SK-N-SH (cell line): ENCODE data around the gene MYRF. TPM values are rescaled to one million over a fixed set of nuclear protein-coding genes. Genes with fewer than 3 reads are reported as not detected.

Source experiments
- CTCF ChIA-PET: fragments of 300-600, 350-600 bp; formaldehyde crosslinking; extraction: SDS; loops from one replicate; lab custom pipeline; 2021; lab: Yijun Ruan, JAX
- POLR2A ChIA-PET: fragments of 350-600 bp; sonication (Branson Sonifier 250); formaldehyde crosslinking; extraction: SDS; loops from one replicate; lab custom pipeline; 2020; ENCODE audit warnings: antibody characterized with exemption, inconsistent platforms; lab: Yijun Ruan, JAX
- DNase-seq: peaks from one replicate; pipeline ENCODE4 v3.0.0; 2012
- H2AFZ ChIP-seq: fragments of 200-600 bp; sonication (generic); 2 replicates; pipeline ENCODE4 v1.8.1; 2016; ENCODE audit warnings: antibody characterized with exemption, mild to moderate bottlenecking, low read depth
- H3F3A ChIP-seq: fragments of 200-600 bp; sonication (generic); replicated peaks from 2 replicates; pipeline ENCODE3; 2016; ENCODE audit warnings: antibody characterized with exemption, mild to moderate bottlenecking; ENCODE audit not compliant: insufficient read depth
- H3K27ac ChIP-seq, 2 experiments: fragments of 200-500 bp in 1 of 2; fragments of 200-600 bp in 1 of 2; sonication (Bioruptor generic) in 1 of 2; sonication (generic), shearing (Covaris generic) in 1 of 2; 2 replicates each; pipeline versions ENCODE4 v1.5.1 to v1.6.1; 2014 to 2016; ENCODE audit warnings: low read depth in 2 of 2, inconsistent platforms in 1 of 2, low read length in 1 of 2, mild to moderate bottlenecking in 1 of 2, mixed read lengths in 1 of 2
- H3K27me3 ChIP-seq: fragments of 200-600 bp; sonication (generic), shearing (Covaris generic); 2 replicates; pipeline ENCODE4 v1.6.1; 2016; ENCODE audit warnings: mixed run types; ENCODE audit not compliant: insufficient read depth
- H3K36me3 ChIP-seq, 2 experiments: fragments of 200-500 bp in 1 of 2; fragments of 200-600 bp in 1 of 2; sonication (Bioruptor generic) in 1 of 2; sonication (generic) in 1 of 2; replicated peaks in 1 of 2; 2 replicates each; pipeline versions ENCODE3 to v1.5.1; 2014 to 2016; ENCODE audit warnings: low read length in 1 of 2, mild to moderate bottlenecking in 1 of 2; ENCODE audit not compliant: insufficient read depth in 2 of 2, control insufficient read depth in 1 of 2
- H3K4me1 ChIP-seq, 2 experiments: fragments of 200-500 bp in 1 of 2; fragments of 200-600 bp in 1 of 2; sonication (Bioruptor generic) in 1 of 2; sonication (generic), shearing (Covaris generic) in 1 of 2; 2 replicates each; pipeline versions ENCODE4 v1.5.1 to v1.6.1; 2014 to 2016; ENCODE audit warnings: low read depth in 1 of 2, low read length in 1 of 2, mixed run types in 1 of 2; ENCODE audit not compliant: insufficient read depth in 2 of 2, control insufficient read depth in 1 of 2
- H3K4me2 ChIP-seq: fragments of 200-600 bp; sonication (generic), shearing (Covaris generic); 2 replicates; pipeline ENCODE4 v1.6.1; 2017; ENCODE audit warnings: mixed run types
- H3K4me3 ChIP-seq, 2 experiments: fragments of 200-500 bp in 1 of 2; fragments of 200-600 bp in 1 of 2; sonication (Bioruptor generic) in 1 of 2; sonication (generic), shearing (Covaris generic) in 1 of 2; 2 replicates each; pipeline versions ENCODE4 v1.5.1 to v1.8.1; 2014 to 2016; ENCODE audit warnings: low read depth in 2 of 2, inconsistent platforms in 1 of 2, low read length in 1 of 2, mild to moderate bottlenecking in 1 of 2, mixed read lengths in 1 of 2, moderate library complexity in 1 of 2
- H3K79me2 ChIP-seq: fragments of 200-600 bp; sonication (generic); 2 replicates; pipeline ENCODE4 v1.8.1; 2017; ENCODE audit warnings: mild to moderate bottlenecking; ENCODE audit not compliant: insufficient read depth
- H3K9ac ChIP-seq: fragments of 200-600 bp; sonication (generic); 2 replicates; pipeline ENCODE4 v1.6.1; 2017; ENCODE audit warnings: mixed run types
- H3K9me2 ChIP-seq: fragments of 200-600 bp; sonication (generic); 2 replicates; pipeline ENCODE4 v1.6.1; 2017; ENCODE audit warnings: mixed run types
- H3K9me3 ChIP-seq: fragments of 200-600 bp; sonication (generic); 2 replicates; pipeline ENCODE4 v1.6.1; 2017; ENCODE audit warnings: mixed run types, mild to moderate bottlenecking, moderate library complexity
- H4K20me1 ChIP-seq: fragments of 200-600 bp; sonication (generic); 2 replicates; pipeline ENCODE4 v1.6.1; 2017; ENCODE audit warnings: mild to moderate bottlenecking, mixed run types; ENCODE audit not compliant: insufficient read depth
- CHD2 ChIP-seq: fragments of 150-350 bp; IDR thresholded peaks from 2 replicates; pipeline ENCODE4 v1.6.1; 2018; ENCODE audit warnings: low read length; ENCODE audit not compliant: partially characterized antibody
- CTCF ChIP-seq: fragments of 200-600 bp; sonication (generic); IDR thresholded peaks from 2 replicates; pipeline ENCODE4 v1.6.1; 2017; ENCODE audit warnings: antibody characterized with exemption, mild to moderate bottlenecking, moderate library complexity
- ELF1 ChIP-seq: IDR thresholded peaks from 2 replicates; pipeline ENCODE4 v1.4.0; 2012
- FOXJ3 ChIP-seq: sonication (generic); formaldehyde crosslinking; IDR thresholded peaks from 2 replicates; pipeline ENCODE4 v1.5.1; 2020; ENCODE audit warnings: mild to moderate bottlenecking, missing genetic modification reagents
- FOXM1 ChIP-seq: IDR thresholded peaks from 2 replicates; pipeline ENCODE4 v1.4.0; 2012; ENCODE audit warnings: low read depth, mild to moderate bottlenecking
- GATA2 ChIP-seq: sonication (generic); formaldehyde crosslinking; IDR thresholded peaks from 2 replicates; pipeline ENCODE4 v1.5.0; 2020; ENCODE audit warnings: mild to moderate bottlenecking, missing genetic modification reagents
- IRF3 ChIP-seq: fragments of 150-350 bp; IDR thresholded peaks from 2 replicates; pipeline ENCODE4 v1.6.1; 2016; ENCODE audit warnings: mild to moderate bottlenecking, low read depth, low read length
- JUND ChIP-seq: IDR thresholded peaks from 2 replicates; pipeline ENCODE4 v1.4.0; 2012
- MXI1 ChIP-seq: IDR thresholded peaks from 2 replicates; pipeline ENCODE4 v1.6.1; 2012; ENCODE audit warnings: mild to moderate bottlenecking, low read depth, low read length, improper control_type of control experiment
- POLR2AphosphoS5 ChIP-seq: IDR thresholded peaks from 2 replicates; pipeline ENCODE4 v1.6.1; 2012; ENCODE audit warnings: low read depth, low read length
- RCOR1 ChIP-seq: fragments of 150-350 bp; IDR thresholded peaks from 2 replicates; pipeline ENCODE4 v1.6.1; 2017; ENCODE audit warnings: antibody characterized with exemption, low read length
- REST ChIP-seq: IDR thresholded peaks from 2 replicates; pipeline ENCODE4 v1.6.1; 2012; ENCODE audit warnings: mild to moderate bottlenecking, low read depth, low read length, moderate library complexity
- RFX5 ChIP-seq: IDR thresholded peaks from 2 replicates; pipeline ENCODE4 v1.6.1; 2012; ENCODE audit warnings: mild to moderate bottlenecking, improper control_type of control experiment, low read length
- SIN3A ChIP-seq: IDR thresholded peaks from 2 replicates; pipeline ENCODE4 v1.6.1; 2012; ENCODE audit warnings: low read depth, mild to moderate bottlenecking, low read length, moderate library complexity, borderline replicate concordance
- SMC3 ChIP-seq: IDR thresholded peaks from 2 replicates; pipeline ENCODE4 v1.6.1; 2012; ENCODE audit warnings: low read depth, low read length, improper control_type of control experiment
- TAF1 ChIP-seq: IDR thresholded peaks from 2 replicates; pipeline ENCODE4 v1.6.1; 2012; ENCODE audit warnings: low read depth, mild to moderate bottlenecking, low read length, moderate library complexity, borderline replicate concordance
- TCF12 ChIP-seq: IDR thresholded peaks from 2 replicates; pipeline ENCODE4 v1.4.0; 2012
- YY1 ChIP-seq: IDR thresholded peaks from 2 replicates; pipeline ENCODE4 v1.4.0; 2012; ENCODE audit warnings: low read depth, mild to moderate bottlenecking
- whole genome bisulfite sequencing: methylation state at CpG from one replicate; pipeline ENCODE4 v1.1.6; 2017; ENCODE audit warnings: low lambda C conversion rate; 5-methylcytosine and 5-hydroxymethylcytosine counted together
- polyA plus RNA-seq, 3 experiments: library from polyadenylated mRNA; depleted of rRNA; stranded (reverse); fragments of >200 nt; gene quantifications; 2 replicates each; pipeline ENCODE4 v1.2.3, GENCODE V29; 2012

The MYRF gene
- polyA plus RNA-seq, 1 of the 3 experiments (the other 2 are of a cell fraction): 2.8 TPM

GRCh38 chr11:61706452-61707400 lies 45.7 kb upstream of the MYRF start:
- H3K4me1 ChIP-seq: peaks cover 0 to 9% of the 10 kb centered on the region in 2 experiments; a peak in 1 of 4 replicates
- no peak overlapping the region for H3K9ac ChIP-seq
- no peaks in the 10 kb centered on the region for H3F3A ChIP-seq
- H4K20me1 ChIP-seq: no peaks in the 10 kb centered on the region
- no peak for DNase-seq
- no peak overlapping the region for H3K4me3 ChIP-seq
- no peaks in the 10 kb centered on the region for H3K9me2 ChIP-seq
- H3K36me3 ChIP-seq: no peaks in the 10 kb centered on the region
- WGBS: 87% methylated on average over 14 of the region's 27 CpGs
- no peaks in the 10 kb centered on the region for H3K9me3 ChIP-seq
- no peak overlapping the region for H3K27ac ChIP-seq
- CTCF ChIA-PET: interaction anchor here (0.6 to 0.9 kb wide), 2 partner anchors 12 to 41 kb away, joined by 3 read pairs; no protein-coding TSS in a partner anchor
- no peak overlapping the region for H2AFZ ChIP-seq
- H3K79me2 ChIP-seq: no peaks in the 10 kb centered on the region
- H3K27me3 ChIP-seq: no peaks in the 10 kb centered on the region
- H3K4me2 ChIP-seq: no peak overlapping the region
- TF ChIP-seq YY1 (no peak), GATA2 (CRISPR knock-in tag) (no peak), ELF1 (no peak), FOXM1 (no peak), RCOR1 (no peak), SMC3 (no peak)
- TF ChIP-seq, all 33 proteins: peak for 0
- POLR2A ChIA-PET: interaction anchor here (1.0 kb wide), 1 partner anchor 278 kb away, joined by 3 read pairs; no protein-coding TSS in a partner anchor

- Histone ChIP-seq H3F3A (no peaks in the 10 kb centered on the region), H3K4me1 (peaks cover 0 to 18% of the 10 kb centered on the region in 2 experiments; a peak in 1 of 4 replicates), H4K20me1 (no peaks in the 10 kb centered on the region), H3K27me3 (no peaks in the 10 kb centered on the region), H3K4me3 (no peak overlapping the region), H3K9me3 (no peaks in the 10 kb centered on the region), H3K79me2 (no peaks in the 10 kb centered on the region)
- ChIA-PET POLR2A (no interaction called here), CTCF (interaction anchor here (1.4 kb wide), 2 partner anchors 40 to 81 kb away, joined by 3 to 4 read pairs; no protein-coding TSS in a partner anchor)
- DNase-seq: no peak
- TF ChIP-seq SIN3A (no peak), RFX5 (no peak), FOXJ3 (CRISPR knock-in tag) (no peak), TCF12 (no peak), POLR2AphosphoS5 (no peak), CHD2 (no peak), JUND (no peak), IRF3 (no peak), TAF1 (no peak), CTCF (no peak), MXI1 (no peak), REST (no peak)
- TF ChIP-seq, all 33 proteins: peak for 0
- 96% methylated on average over 9 of the region's 9 CpGs for WGBS
- Histone ChIP-seq H2AFZ (no peak overlapping the region), H3K27ac (no peak overlapping the region), H3K9ac (no peak overlapping the region), H3K9me2 (no peaks in the 10 kb centered on the region), H3K36me3 (no peaks in the 10 kb centered on the region), H3K4me2 (no peak overlapping the region)
Measured at GRCh38 chr11:61707574-61707973, 44.9 kb upstream of the MYRF start.
